Suprapubic skin (tissue), 4 donors: ENCODE results near the gene CCL24.

Source experiments
- CTCF ChIP-seq, 2 donors: fragments of 200-600 bp in 1 of 2; fragments of 450-650 bp in 1 of 2; sonication (generic) in 1 of 2; IDR thresholded peaks; one replicate each; pipeline ENCODE4 v1.5.1; 2016 to 2019; ENCODE audit warnings: antibody characterized with exemption in 2 of 2, mild to moderate bottlenecking in 1 of 2, moderate library complexity in 1 of 2
- EP300 ChIP-seq: sonication (generic); formaldehyde crosslinking; IDR thresholded peaks from one replicate; pipeline ENCODE4 v1.6.1; 2017; ENCODE audit warnings: antibody characterized with exemption
- POLR2A ChIP-seq, 2 donors: fragments of 450-650 bp; IDR thresholded peaks; one replicate each; pipeline ENCODE4 v1.6.1; 2017; ENCODE audit warnings: antibody characterized with exemption in 2 of 2, mild to moderate bottlenecking in 2 of 2, moderate library complexity in 2 of 2
- POLR2AphosphoS5 ChIP-seq, 3 donors: sonication (generic); formaldehyde crosslinking; IDR thresholded peaks; one replicate each; pipeline ENCODE4 v1.6.1; 2017; ENCODE audit warnings: antibody characterized with exemption in 3 of 3

DNA sequence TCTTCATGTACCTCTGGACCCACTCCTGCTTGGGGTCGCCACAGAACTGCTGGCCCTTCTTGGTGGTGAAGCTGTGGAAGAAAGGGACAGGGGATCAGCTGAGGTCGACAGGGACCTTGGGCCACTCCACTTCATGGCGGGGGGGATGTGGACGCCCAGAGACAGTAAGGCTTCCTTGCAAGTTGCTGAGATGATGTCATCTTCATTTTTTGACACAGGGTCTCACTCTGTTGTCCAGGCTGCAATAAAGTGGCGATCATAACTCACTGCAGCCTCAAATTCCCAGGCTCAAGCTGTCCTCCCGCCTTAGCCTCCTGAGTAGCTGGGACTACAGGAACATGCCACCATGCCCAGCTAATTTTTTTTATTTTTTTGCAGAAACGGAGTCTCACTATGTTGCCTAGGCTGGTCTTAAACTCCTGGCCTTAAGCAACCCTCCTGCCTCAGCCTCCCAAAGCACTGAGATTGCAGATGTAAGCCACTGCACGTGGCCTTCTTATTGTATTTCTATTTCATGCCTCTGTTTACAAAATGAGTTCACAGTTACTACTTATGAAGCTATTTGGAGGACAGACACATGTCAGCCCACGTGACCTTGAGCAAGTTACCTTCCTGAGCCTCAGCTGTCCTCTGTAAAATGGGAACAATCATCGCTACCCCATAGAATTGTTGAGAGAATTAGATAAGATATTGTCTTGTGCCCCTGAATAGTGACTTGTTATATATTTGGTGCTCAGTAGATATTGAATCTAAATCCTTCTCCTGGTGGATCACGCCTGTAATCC, 1.5 kb downstream of the CCL24 start:
- no peak for TF ChIP-seq CTCF (IDR thresholded peaks at IDR 0.05)
- TF ChIP-seq POLR2A (IDR thresholded peaks at IDR 0.05): no peak
- TF ChIP-seq POLR2AphosphoS5 (IDR thresholded peaks at IDR 0.05): no peak
- TF ChIP-seq EP300: no peak
